ENCODE data around the gene MAG.

Gene MAG

GRCh38 chr19:35321291-35321690 is 29.3 kb downstream of the MAG start:
- DNase-seq, result no peak

GRCh38 chr19:35322014-35322413 is 30.1 kb downstream of the MAG start:
- DNase-seq, result no peak

GRCh38 chr19:35327642-35328041 is 35.7 kb downstream of the MAG start:
- DNase-seq, result no peak

- DNase-seq, result no peak
Observed at GRCh38 chr19:35328851-35329285, 36.9 kb downstream of the MAG start, which contains the start of gene CD22. Gene CD22 (plus strand): TSS chr19:35329187. CDS start chr19:35332041, 2,854 bp downstream.

GRCh38 chr19:35329323-35329722 is 37.4 kb downstream of the MAG start:
- no peak for DNase-seq

- no peak for DNase-seq
Observed at GRCh38 chr19:35330475-35330874, 38.5 kb downstream of the MAG start.

- no peak for DNase-seq
Observed at GRCh38 chr19:35331551-35332214, 39.7 kb downstream of the MAG start.

- DNase-seq, result no peak
Observed at GRCh38 chr19:35332817-35333216, 40.9 kb downstream of the MAG start.

- no peak for DNase-seq
Observed at GRCh38 chr19:35334144-35334753, 42.3 kb downstream of the MAG start.

GRCh38 chr19:35336166-35336955 is 44.4 kb downstream of the MAG start:
- no peak for DNase-seq

- DNase-seq, result no peak
Observed at GRCh38 chr19:35337097-35337983, 45.4 kb downstream of the MAG start.

- DNase-seq, result no peak
Observed at GRCh38 chr19:35337984-35338296, 46.0 kb downstream of the MAG start.

- no peak for DNase-seq
Observed at GRCh38 chr19:35340431-35340830, 48.5 kb downstream of the MAG start.

GRCh38 chr19:35341006-35341405 is 49.0 kb downstream of the MAG start:
- no peak for DNase-seq

GRCh38 chr19:35341565-35342225 is 49.7 kb downstream of the MAG start:
- DNase-seq, result no peak

- DNase-seq, result no peak
Observed at GRCh38 chr19:35342430-35342829, 50.5 kb downstream of the MAG start.

GRCh38 chr19:35344511-35345031 is 52.6 kb downstream of the MAG start:
- no peak for DNase-seq

GRCh38 chr19:35345671-35346111 is 53.7 kb downstream of the MAG start:
- no peak for DNase-seq

- no peak for DNase-seq
Observed at GRCh38 chr19:35346193-35347052, 54.5 kb downstream of the MAG start.

GRCh38 chr19:35347171-35347929 is 55.4 kb downstream of the MAG start, which contains the start of gene FFAR1:
Gene FFAR1 (plus strand): TSS chr19:35347902. CDS start chr19:35351552, 3,650 bp downstream.
- no peak for DNase-seq

All from NCI-H526 treated with DMSO at 0.1 percent for 48 hours (cell line).